PFSK-1 (cell line): ENCODE results near the gene ZDHHC14.

Experiments
- FOXP2 ChIP-seq: optimal IDR thresholded peaks from 2 replicates; pipeline ENCODE3; 2011; ENCODE audit warnings: borderline replicate concordance, control low read depth, inconsistent platforms; ENCODE audit not compliant: insufficient read depth; ENCODE audit errors: extremely low read length, extremely low read depth
- POLR2AphosphoS5 ChIP-seq: IDR thresholded peaks from 2 replicates; pipeline ENCODE4 v1.6.1; 2012; ENCODE audit warnings: low read depth, mild to moderate bottlenecking, control low read depth, low read length, moderate library complexity
- REST ChIP-seq, 2 experiments: IDR thresholded peaks; 2 replicates each; pipeline versions ENCODE4 v1.6.1 to v1.8.0; 2011 to 2012; ENCODE audit warnings: low read depth in 2 of 2, low read length in 2 of 2, control low read depth in 1 of 2, inconsistent platforms in 1 of 2, mild to moderate bottlenecking in 1 of 2, moderate library complexity in 1 of 2; ENCODE audit not compliant: insufficient read depth in 1 of 2
- SIN3A ChIP-seq: IDR thresholded peaks from 2 replicates; pipeline ENCODE4 v1.6.1; 2012; ENCODE audit warnings: mild to moderate bottlenecking, low read length, moderate library complexity, borderline replicate concordance; ENCODE audit not compliant: insufficient read depth
- TAF1 ChIP-seq: IDR thresholded peaks from 2 replicates; pipeline ENCODE4 v1.6.1; 2012; ENCODE audit warnings: low read length, control low read depth, borderline replicate concordance; ENCODE audit not compliant: insufficient read depth

Gene ZDHHC14

DNA sequence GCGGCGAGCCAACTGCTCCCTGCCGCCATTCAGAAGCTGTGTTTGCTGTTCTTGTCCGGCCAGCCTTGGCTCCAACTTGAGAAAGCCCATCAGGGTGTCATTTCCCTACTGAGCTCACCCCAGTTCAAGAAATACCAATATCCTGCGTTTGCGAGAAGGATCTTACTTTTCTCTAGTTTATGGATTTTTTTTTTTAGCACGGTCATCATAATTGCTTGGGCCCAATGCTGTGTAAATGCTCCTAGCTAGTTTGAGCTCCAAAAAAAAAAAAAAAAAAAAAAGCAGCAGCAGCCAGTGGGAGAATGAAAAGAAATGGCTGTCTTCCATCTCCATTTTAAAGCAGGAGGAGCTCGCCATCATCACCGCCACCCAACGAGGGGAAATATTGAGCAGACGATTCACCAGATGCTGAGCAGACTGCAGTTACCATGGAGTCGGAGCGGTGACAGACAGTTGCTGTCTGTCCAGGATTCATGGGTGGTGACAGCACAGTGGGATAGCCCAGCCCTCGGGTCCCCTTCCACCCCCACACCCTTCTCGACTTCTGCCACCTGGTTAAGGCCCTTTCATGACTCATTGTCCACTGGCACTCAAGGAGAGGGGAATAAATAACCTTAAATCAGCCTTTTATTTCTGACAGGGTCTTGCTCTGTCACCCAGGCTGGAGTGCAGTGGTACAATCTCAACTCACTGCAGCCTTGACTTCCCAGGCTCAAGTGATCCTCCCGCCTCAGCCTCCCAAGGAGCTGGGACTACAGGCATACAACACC, 309.6 kb downstream of the ZDHHC14 start:
- no peak for TF ChIP-seq SIN3A
- no peak for TF ChIP-seq FOXP2
- no peak for TF ChIP-seq POLR2AphosphoS5
- no peak for TF ChIP-seq REST (IDR thresholded peaks at IDR 0.05; ENCODE audit: insufficient read depth in 1 of 2, low read depth in 2 of 2, low read length in 2 of 2)
- TF ChIP-seq TAF1: no peak

DNA sequence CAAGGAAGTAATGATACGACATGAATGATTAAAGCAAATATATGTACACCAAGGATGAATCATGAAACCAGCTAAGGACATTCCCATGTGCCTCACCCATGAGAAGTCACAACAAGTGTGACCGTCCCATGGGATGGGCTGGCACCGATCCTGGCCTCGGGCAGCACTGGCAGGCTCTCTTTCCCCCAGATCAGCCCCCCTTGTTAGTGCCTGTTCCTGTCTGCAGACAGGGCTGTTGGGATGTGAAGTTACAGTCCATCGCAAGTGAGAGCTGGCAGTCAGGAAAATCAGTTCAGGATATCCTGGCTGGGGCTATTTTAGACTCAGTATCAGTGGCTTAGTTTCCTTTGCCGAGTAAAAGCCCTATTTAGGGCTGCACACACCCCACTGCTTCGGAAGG, 312.9 kb downstream of the ZDHHC14 start:
- TF ChIP-seq POLR2AphosphoS5 (no peak), REST (IDR thresholded peaks at IDR 0.05; ENCODE audit: insufficient read depth in 1 of 2, low read depth in 2 of 2, low read length in 2 of 2) (no peak), FOXP2 (no peak), SIN3A (no peak), TAF1 (no peak)

GRCh38 chr6:157695301-157696040, 314.5 kb downstream of the ZDHHC14 start:
- TF ChIP-seq TAF1: no peak
- no peak for TF ChIP-seq POLR2AphosphoS5
- no peak for TF ChIP-seq FOXP2
- no peak for TF ChIP-seq SIN3A
- no peak for TF ChIP-seq REST (IDR thresholded peaks at IDR 0.05; ENCODE audit: insufficient read depth in 1 of 2, low read depth in 2 of 2, low read length in 2 of 2)

DNA sequence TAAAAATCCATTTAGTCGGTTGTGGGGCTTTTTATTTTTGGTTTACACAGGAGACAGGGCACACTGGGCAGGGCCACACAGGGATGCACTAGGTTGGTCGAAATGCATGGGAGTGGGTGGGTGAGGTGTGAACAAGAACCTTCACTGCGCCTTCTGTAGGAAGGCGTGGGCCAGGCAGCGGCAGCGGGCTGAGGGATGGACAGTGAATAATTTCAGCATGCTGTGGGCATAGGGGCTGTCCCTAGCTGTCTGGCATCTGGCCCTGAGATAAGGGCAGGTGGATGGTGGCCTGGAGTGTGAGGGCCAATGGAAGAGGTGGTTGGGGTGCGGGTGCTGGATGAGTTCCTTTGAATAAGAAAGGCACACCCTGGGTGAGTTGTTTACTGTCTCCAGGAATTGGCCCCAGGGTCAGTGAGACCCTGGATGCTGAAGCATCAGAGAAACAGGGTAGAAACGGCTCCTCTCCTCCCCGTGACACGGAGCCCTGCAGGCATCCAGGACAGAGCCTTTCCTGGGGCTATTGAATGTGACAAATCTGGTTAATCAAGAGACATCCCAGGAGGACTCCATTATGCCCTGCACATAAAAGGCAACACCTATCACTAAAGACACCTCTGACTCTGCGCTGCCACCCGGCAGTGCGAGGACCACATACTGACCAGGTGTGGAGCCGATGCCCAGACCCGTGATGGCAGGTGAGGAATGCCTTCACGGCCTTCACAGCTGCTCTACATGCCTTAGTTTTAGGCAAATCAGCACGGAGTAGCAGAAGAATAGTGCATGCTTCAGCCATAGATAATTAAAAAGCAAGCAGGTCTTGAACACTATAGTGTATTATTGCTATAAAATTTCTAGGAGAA, 319.0 kb downstream of the ZDHHC14 start:
- no peak for TF ChIP-seq REST (IDR thresholded peaks at IDR 0.05; ENCODE audit: insufficient read depth in 1 of 2, low read depth in 2 of 2, low read length in 2 of 2)
- TF ChIP-seq SIN3A: no peak
- no peak for TF ChIP-seq TAF1
- no peak for TF ChIP-seq FOXP2
- no peak for TF ChIP-seq POLR2AphosphoS5
